NCI-H146 treated with DMSO at 0.1 percent for 48 hours (cell line): ENCODE results near the gene OTUB1.
A peak's percentile ranks its signal among the peaks of the same experiment; 100 is the strongest.

Experiments
- DNase-seq: peaks from one replicate; lab custom pipeline; 2025; ENCODE audit not compliant: unreplicated experiment; lab: John Stamatoyannopoulos, UW

OTUB1 gene

GRCh38 chr11:63974259-63975143, 11.7 kb upstream of the OTUB1 start, which contains the start of gene COX8A:
TSS of gene COX8A (plus strand) at chr11:63974620. CDS start at chr11:63974681, 61 bp downstream.
- peak; percentile 98 for DNase-seq

GRCh38 chr11:63978551-63979239, 7.5 kb upstream of the OTUB1 start:
- no peak for DNase-seq

- DNase-seq = no peak
Observed at GRCh38 chr11:63979426-63979825, 6.8 kb upstream of the OTUB1 start.

GRCh38 chr11:63985812-63986155, 454 bp upstream of the OTUB1 start:
- DNase-seq = no peak

- no peak for DNase-seq
Observed at GRCh38 chr11:63986932-63987513, 785 bp downstream of the OTUB1 start.

GRCh38 chr11:63991558-63991957, 5.3 kb downstream of the OTUB1 start:
- no peak for DNase-seq

- no peak for DNase-seq
Observed at GRCh38 chr11:63993100-63993499, 6.9 kb downstream of the OTUB1 start.

GRCh38 chr11:63993993-63994392, 7.8 kb downstream of the OTUB1 start:
- DNase-seq = no peak

- DNase-seq = no peak
Observed at GRCh38 chr11:63996512-63996911, 10.3 kb downstream of the OTUB1 start.

- DNase-seq = no peak
Observed at GRCh38 chr11:63997104-63997700, 11.0 kb downstream of the OTUB1 start.

GRCh38 chr11:63997801-63998337, 11.6 kb downstream of the OTUB1 start:
- DNase-seq = no peak

GRCh38 chr11:63998558-63999348, 12.5 kb downstream of the OTUB1 start:
- DNase-seq = no peak

GRCh38 chr11:63999349-64000025, 13.2 kb downstream of the OTUB1 start:
- no peak for DNase-seq

GRCh38 chr11:64000026-64000739, 13.9 kb downstream of the OTUB1 start:
- DNase-seq = no peak

GRCh38 chr11:64000740-64001483, 14.7 kb downstream of the OTUB1 start:
- no peak for DNase-seq

GRCh38 chr11:64001484-64002420, 15.5 kb downstream of the OTUB1 start:
- DNase-seq = no peak

GRCh38 chr11:64003807-64004589, 17.8 kb downstream of the OTUB1 start:
- no peak for DNase-seq
